GM19324 (cell line): ENCODE data around the gene OSM.

Source experiments
- ATAC-seq: cut with Tn5 transposase; IDR thresholded peaks from one replicate; pipeline ENCODE4 v1.9.1; 2021; ENCODE audit warnings: mild to moderate bottlenecking, moderate library complexity; ENCODE audit not compliant: unreplicated experiment, low FRiP score

Gene OSM

GRCh38 chr22:30265131-30265720, 1.4 kb downstream of the OSM start:
- ATAC-seq: no peak

- no peak for ATAC-seq
Measured at GRCh38 chr22:30263883-30264282, 2.8 kb downstream of the OSM start.

GRCh38 chr22:30262917-30263741, 3.5 kb downstream of the OSM start:
- no peak for ATAC-seq

- ATAC-seq: no peak
Measured at GRCh38 chr22:30262112-30262511, 4.5 kb downstream of the OSM start.

GRCh38 chr22:30261134-30261533, 5.5 kb downstream of the OSM start:
- no peak for ATAC-seq

GRCh38 chr22:30260682-30261081, 6.0 kb downstream of the OSM start:
- no peak for ATAC-seq

- no peak for ATAC-seq
Measured at GRCh38 chr22:30260276-30260675, 6.4 kb downstream of the OSM start.

GRCh38 chr22:30254314-30254713, 12.3 kb downstream of the OSM start:
- ATAC-seq: no peak

- no peak for ATAC-seq
Measured at GRCh38 chr22:30253205-30253852, 13.3 kb downstream of the OSM start.

- no peak for ATAC-seq
Measured at GRCh38 chr22:30252411-30253204, 14.0 kb downstream of the OSM start.

- ATAC-seq: no peak
Measured at GRCh38 chr22:30251711-30252110, 14.9 kb downstream of the OSM start.

GRCh38 chr22:30250661-30251267, 15.9 kb downstream of the OSM start:
- ATAC-seq: no peak

GRCh38 chr22:30250039-30250565, 16.5 kb downstream of the OSM start:
- no peak for ATAC-seq

GRCh38 chr22:30249049-30250038, 17.3 kb downstream of the OSM start:
- ATAC-seq: no peak

GRCh38 chr22:30248484-30248883, 18.2 kb downstream of the OSM start:
- ATAC-seq: no peak

- no peak for ATAC-seq
Measured at GRCh38 chr22:30247974-30248373, 18.7 kb downstream of the OSM start.

GRCh38 chr22:30247561-30247960, 19.1 kb downstream of the OSM start:
- no peak for ATAC-seq

GRCh38 chr22:30246814-30247376, 19.8 kb downstream of the OSM start:
- ATAC-seq: no peak
